GM18526 (cell line): ENCODE measurements around the gene TUBGCP6.

Source experiments
- POLR2A ChIP-seq: IDR thresholded peaks from 3 replicates; pipeline ENCODE4 v1.6.1; 2011; ENCODE audit not compliant: insufficient read length; ENCODE audit errors: extremely low read depth

The TUBGCP6 gene

DNA sequence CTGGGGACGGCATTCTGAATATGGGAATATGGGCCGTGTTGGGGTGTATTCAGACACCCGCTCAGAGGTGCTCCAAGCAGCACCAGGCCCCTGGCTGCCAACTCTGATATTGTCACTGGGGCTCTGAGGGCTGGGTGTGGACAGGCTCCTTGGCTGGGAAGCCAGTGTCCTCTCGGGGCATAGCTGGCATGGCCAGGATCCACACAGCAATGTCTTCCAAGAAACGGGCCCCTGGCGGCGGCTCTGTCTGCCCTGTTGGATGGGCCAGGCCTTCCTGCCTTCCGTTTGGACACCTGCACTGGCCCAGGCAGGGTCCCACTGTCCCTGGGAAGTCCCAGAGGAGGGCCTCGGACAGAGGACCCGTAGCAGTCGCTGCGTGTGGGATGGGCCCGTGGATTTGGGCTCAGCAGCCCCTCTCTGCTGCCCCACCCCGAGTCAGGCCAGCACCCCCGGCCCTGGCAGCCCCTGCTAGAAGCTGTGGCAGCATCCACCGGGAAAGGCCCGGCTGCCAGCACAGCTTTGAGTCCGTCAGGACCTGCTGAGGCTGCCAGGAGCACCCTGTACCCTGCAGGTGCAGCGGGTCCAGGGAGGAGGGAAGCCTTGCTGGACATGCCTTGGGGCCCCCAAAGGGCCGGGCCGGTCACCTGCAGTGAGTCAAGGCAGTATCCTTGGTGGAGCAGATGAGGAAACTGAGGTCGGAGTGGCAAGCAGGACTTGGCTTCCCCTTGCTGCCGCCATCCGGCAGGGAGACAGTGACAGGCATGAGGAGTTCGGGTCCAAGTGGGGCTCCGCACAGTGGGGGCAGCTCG, 70.2 kb downstream of the TUBGCP6 start:
- no peak for TF ChIP-seq POLR2A

DNA sequence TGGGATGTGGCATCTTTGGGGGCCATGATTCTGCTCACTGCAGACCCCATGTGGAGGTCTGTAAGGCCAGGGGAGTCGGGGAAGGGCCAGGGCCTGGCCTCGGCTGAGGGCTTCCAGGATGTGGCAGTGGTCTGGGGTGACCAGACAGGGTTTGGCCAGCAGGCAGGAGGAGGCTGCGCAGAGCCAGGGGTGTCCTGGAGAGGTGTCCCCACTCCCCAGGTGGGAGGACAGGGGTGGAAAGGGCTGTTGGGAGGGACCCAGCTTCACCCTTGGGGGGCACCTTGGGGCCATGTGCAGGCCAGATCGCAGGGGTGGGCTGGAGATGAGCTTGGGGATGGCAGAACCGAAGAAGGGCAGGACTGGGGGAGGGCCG, 70.9 kb downstream of the TUBGCP6 start:
- no peak for TF ChIP-seq POLR2A

DNA sequence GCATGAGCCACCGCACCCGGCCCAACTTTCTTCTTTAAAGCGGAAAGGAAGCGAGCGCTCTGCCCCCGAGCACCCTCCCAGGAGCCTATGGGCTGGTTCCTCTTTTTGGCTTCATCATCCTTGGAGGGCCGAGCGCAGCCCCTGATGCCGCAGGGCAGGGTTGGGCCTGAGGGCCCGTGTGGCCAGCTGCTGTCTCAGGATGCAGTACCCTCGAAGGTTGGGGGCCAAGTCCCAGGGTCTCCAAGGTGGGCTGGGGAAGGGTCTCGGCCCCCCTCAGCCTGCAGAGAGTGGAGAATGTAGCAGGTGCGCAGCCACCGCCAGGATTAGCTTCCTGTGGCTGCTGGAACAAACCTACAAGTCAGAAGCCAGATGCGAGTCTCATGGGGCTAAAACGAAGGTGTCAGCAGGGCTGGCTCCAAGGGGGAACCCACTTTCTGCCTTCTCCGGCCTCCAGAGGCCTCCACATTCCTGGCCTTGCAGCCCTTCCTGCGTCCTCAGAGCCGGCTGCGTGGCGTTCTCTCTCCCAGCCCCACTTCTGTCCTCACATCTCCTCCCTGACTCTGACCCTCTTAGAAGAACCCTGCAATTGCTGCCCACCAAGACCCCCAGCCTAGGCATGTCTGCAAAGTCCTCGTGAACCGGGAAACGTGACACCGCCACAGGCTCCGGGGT, 71.4 kb downstream of the TUBGCP6 start:
- no peak for TF ChIP-seq POLR2A

- no peak for TF ChIP-seq POLR2A
These were observed 72.8 kb downstream of the TUBGCP6 start for GRCh38 chr22:50171965-50172421.

GRCh38 chr22:50171319-50171964, 73.4 kb downstream of the TUBGCP6 start:
- no peak for TF ChIP-seq POLR2A

GRCh38 chr22:50170453-50171318, 74.1 kb downstream of the TUBGCP6 start, which contains the start of gene PANX2:
Gene PANX2 (plus strand): TSS chr22:50170731. CDS start chr22:50170731, 0 bp downstream.
- TF ChIP-seq POLR2A = no peak

DNA sequence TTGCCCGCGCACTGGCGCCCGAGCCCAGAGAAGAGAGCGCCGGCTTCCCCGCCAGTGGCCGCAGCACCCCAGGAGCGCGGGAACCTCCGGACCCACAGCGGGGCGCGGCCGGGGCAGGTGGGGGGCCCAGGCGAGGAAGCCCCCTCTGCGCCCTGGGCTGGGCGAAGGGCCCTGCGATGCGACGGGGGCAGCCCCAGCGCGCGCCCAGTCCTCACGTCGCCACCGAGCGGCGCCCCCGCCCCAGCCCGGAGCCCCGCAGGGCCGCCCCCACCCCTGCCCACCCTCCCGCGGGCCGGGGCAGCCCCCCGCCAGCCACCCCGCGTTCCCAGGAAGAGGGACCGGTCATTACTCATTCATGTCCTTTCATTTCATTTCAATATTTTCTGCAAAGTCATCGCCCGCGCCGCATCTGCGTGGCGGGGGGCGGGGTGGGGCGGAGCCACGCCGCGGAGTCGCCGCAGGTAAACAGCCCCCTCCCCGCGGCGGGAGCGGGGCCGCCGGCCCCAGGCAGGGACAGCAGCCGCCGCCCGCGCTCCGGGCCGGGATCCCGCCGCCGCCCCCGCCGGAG, 75.0 kb downstream of the TUBGCP6 start:
- no peak for TF ChIP-seq POLR2A

GRCh38 chr22:50169181-50169759, 75.6 kb downstream of the TUBGCP6 start:
- TF ChIP-seq POLR2A = no peak

DNA sequence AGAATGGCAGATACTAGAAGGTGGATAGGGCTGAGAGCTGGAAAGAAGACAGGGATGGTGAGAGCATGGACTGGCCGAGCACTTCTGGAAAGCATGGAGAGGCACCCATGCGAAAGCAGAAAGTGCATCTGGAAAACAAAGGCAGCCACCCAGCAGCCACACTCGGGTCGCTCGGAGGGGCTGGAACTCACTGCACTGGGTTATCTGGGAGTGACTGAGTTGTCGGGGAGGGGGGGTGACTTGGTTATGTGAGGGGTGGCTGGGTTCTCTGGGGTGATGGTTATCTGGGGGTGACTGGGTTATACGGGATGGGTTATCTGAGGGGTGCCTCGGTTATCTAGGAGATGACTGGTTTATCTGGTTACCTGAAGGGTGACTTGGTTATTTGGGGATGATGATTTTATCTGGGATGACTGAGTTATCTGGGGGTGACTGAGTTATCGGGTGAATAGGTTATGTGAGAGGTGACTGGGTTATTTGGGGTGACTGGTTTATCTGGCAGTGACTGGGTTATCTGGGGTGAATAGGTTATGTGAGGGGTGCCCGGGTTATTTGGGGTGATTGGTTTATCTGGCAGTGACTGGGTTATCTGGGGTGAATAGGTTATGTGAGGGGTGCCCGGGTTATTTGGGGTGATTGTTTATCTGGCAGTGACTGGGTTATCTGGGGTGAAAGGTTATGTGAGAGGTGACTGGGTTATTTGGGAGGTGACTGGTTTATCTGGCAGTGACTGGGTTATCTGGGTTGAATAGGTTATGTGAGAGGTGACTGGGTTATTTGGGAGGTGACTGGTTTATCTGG, 76.9 kb downstream of the TUBGCP6 start:
- TF ChIP-seq POLR2A = no peak
